Measurements from ENCODE around the gene MMS19.

DNA sequence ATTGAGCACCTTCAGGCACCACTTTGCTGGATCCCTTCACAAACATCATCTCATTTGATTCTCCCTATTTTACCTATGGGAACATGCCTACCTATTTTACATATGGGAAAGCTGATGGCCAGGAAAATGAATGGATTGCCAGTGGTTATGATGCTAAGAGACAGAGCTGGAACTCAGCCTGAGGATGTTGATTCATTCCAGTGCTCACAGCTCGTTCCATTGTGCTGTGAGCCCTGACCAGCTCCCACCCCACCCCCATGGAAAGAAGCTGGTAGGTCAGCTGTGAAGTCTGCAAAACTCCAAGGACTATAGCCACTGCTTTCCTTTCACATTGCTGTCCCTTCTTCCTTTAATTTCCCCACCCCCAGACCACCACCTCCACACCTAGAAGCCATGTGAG, 10.1 kb upstream of the MMS19 start:
- TF ChIP-seq, protein P1, sequence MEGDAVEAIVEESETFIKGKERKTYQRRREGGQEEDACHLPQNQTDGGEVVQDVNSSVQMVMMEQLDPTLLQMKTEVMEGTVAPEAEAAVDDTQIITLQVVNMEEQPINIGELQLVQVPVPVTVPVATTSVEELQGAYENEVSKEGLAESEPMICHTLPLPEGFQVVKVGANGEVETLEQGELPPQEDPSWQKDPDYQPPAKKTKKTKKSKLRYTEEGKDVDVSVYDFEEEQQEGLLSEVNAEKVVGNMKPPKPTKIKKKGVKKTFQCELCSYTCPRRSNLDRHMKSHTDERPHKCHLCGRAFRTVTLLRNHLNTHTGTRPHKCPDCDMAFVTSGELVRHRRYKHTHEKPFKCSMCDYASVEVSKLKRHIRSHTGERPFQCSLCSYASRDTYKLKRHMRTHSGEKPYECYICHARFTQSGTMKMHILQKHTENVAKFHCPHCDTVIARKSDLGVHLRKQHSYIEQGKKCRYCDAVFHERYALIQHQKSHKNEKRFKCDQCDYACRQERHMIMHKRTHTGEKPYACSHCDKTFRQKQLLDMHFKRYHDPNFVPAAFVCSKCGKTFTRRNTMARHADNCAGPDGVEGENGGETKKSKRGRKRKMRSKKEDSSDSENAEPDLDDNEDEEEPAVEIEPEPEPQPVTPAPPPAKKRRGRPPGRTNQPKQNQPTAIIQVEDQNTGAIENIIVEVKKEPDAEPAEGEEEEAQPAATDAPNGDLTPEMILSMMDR (IDR thresholded peaks at IDR 0.05), result no peak
- TF ChIP-seq POLR2A (IDR thresholded peaks at IDR 0.05) (no peak), EP300 (IDR thresholded peaks at IDR 0.05) (no peak)
